HG02973 (cell line): ENCODE measurements around the gene MAPK8IP2.

Experiments used
- ATAC-seq: cut with Tn5 transposase; IDR thresholded peaks from one replicate; pipeline ENCODE4 v1.9.1; 2021; ENCODE audit warnings: moderate library complexity; ENCODE audit not compliant: unreplicated experiment

The MAPK8IP2 gene

DNA sequence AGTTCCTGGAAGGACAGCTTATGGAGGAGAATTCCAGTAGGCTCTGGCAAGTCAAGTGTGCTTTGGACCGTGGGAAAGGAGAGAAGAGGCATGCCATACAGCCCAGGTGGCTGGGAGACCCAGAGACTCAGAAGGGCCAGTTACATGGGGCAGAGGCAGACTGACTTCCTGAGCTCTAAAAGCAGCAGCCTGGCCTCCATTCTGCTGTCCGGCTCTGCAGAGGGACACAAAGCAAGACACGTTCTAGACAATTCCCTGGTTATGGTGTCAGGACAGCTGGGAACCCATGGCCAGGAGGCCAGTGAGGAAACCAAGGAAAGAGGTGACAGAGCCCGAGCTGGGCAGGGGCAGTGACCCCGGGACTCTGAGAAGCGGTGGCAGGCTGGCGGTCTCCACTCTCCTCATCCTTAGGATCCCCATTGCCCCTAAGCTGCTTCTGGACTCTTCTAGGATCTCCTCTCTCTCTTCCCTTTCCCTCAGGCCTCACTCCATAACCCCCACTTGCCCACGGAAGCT, 25.1 kb upstream of the MAPK8IP2 start:
- ATAC-seq = no peak

DNA sequence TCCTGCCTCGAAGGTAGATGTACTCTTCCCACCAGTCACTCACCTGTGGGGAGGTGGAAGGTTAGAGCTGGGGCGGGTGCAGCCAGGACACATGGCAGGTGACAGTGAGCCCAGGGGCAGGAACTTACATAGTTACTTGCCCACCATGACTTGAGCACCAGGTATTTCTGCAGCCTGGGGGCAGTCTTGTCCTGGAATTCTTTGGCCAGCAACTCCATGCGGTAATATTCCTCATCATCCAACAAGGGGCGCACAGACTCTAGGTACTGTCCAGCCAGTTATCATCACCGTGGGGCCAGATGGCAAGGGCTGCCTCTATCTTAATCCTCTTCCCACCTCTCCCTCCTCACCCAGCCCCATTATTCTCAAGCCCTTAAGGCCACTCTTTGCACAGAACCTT, 24.5 kb upstream of the MAPK8IP2 start:
- ATAC-seq = no peak

DNA sequence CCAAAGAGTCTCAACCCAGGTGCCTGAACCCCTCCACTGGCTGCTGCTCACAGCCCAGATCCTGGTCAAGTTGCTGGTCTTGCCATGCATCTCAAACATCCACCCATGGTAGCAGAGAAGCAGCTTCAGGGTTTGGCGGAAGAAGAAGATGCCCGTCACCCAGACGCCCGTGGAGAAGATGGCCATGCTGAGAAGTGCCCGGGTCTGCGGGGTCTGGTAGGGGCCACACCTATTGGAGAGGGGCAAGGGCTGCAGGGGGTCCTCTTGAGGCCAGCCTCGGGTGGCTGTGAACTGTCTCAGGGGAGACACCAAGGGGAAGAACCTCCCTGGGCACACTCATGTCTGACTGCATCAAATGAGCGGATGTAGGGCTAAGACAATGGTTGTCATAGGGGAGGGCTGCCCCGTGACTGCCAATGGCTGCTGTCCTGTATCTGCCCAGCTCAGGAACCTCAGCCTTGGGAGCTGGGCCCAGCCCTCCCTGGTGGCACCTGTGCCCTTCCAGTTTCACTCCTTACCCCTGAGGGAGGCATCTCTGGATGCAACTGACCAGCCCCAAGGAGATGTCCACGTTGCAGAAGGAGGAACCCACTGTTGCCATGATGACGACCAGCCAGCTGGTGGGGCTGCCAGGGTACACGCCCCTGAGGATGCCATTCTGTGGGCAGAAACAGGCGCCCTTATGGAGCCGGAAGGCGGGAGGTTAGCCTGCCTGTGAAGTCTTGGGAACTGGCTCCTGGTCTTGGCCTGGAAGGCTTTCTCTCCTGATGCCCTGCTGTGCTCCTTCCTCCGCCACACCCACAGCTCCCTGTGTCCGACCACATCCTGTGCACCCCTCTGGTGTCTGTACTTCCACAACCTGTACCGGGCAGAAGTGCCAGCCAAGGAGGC, 23.5 kb upstream of the MAPK8IP2 start:
- ATAC-seq = no peak

DNA sequence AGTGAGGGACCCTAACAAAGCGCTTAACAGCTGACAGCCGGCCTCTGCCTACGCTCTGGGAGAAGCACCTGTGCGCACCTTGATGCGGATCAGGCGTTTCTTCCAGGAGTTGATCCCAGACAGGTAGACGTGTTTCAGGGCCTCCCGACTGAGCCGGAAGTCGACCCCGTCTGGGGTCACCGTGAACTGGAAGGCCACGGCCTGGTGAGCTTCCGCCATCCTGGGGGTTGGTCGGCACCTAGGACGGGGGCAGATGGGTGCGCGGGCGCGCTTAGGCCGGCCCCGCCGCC, 23.0 kb upstream of the MAPK8IP2 start:
- no peak for ATAC-seq

DNA sequence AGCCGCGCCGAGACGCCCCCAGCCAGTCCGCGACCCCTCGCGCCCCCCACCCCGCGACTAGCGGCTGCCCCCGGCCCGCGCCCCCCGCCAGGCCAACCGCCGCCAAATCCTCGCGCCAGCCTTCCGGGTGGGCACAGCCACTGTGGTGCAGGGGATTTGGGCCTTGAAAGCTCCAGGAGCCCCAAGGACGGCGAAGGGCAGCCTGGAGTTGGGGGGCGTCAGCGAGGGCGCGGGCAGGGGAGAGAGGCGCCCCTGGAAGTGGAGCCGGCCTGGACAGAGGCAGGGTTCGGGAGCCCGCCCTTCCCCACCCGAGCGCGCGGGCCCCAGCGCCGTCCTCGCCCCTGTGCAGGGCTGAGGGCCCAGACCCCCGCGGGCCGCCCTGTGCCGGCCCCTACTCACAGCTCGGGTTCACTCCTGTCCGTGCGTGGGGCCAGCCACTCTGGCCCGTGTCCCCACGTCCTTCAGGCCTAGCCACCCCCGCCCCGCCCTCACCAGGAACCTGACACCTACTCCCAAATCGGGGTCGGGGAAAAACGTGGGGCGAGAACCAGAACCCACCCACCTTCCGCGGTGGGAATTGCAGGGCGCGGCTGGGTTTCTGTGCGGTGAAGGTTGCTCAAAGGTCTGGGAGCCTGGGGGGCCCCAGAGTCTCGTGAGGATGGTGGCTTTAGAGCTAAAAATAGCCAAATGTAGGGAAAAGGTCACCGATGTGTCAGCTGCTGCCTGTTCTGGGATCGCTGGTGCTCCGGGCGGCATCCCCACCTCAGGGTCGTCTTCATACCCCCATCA, 22.4 kb upstream of the MAPK8IP2 start, which contains the start of gene CPT1B:
Gene CPT1B, minus strand, starts transcription at position 441 of the 789 bp plus-strand sequence. CDS start 512 bp downstream, outside the sequence.
- no peak for ATAC-seq

DNA sequence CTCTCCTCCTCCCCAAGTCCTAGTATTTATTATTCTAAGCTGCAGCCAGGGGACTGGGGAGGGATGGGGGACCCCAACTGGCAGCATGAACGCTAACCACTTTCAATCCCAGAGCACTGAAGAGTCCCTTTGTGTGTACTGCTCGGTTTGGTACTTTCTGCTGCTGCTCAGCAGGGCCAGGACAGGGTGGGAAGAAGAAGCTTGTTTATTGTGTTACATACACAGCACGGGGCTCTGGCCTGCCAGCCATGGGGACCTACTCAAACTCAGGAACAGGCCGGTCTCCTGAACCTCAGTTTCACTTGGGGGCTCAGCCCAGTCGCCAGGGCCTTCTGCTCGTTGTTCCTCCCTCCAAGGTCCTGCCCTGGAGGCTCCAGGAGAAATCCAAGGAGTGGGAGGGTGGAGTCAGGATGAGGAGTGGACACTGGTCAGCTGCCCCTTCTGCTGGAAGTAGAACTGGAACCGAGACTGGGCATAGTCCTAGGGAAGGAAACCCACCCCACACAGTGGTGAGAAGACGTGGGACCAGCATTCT, 21.8 kb upstream of the MAPK8IP2 start:
- ATAC-seq = no peak

DNA sequence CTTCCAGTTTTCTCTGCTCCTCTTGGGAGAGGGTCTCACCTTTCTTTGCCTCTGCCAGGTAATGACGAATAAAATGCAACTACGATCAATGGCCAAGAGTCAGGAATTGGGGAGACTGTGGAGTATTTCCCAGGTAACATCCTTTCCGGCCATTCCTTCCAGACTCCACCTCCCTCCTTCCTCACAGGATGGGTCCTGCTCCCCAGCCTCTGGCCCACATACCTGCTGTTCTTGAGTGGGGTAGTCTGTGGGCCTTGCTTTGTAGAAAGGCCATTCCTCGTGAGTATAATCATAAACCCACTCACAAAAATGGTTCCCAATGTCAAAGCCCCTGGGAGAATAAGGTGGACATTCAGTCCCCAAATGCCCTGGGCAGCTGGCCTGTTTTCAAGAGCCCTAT, 20.8 kb upstream of the MAPK8IP2 start:
- ATAC-seq = no peak

DNA sequence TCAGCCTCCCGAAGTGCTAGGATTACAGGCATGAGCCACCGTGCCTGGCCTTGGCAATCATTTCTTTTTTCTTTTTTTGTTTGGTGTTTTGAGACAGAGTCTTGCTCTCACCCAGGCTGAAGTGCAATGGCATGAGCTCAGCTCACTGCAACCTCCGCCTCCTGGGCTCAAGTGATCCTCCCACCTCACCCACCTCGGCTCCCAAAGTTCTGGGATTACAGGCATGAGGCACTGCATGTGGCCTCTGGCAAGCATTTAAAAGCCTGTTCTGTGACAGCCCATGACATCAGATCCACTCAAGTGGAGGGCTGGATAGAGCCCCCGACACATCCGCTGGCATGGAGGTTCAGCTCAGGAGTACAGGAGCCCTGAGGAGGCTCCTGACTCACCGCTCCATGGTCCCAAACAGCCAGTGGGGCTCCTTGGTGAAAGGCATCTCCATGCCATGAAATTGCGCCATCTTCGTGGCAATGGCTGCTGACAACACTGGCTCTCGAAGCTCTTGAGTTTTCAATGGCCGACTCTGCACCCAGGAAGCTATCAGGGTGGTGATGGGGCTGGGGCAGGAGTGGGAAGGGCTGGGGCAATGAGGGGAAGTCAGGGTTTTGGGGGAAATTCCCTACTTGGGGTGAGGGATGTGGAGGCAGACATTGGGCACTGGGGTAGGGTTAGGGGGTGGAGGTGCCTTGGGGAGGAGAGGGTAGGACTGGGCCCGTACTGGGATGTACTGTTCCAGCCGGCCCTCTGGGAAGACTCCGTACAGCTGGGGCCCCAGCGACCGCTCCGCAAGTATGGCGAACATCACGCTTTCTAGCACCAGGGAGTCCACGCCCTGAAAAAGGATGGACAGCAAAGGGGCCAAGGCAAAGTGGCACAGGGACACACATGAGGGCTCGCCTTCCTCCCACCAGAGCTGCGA, 19.3 kb upstream of the MAPK8IP2 start:
- ATAC-seq = no peak

DNA sequence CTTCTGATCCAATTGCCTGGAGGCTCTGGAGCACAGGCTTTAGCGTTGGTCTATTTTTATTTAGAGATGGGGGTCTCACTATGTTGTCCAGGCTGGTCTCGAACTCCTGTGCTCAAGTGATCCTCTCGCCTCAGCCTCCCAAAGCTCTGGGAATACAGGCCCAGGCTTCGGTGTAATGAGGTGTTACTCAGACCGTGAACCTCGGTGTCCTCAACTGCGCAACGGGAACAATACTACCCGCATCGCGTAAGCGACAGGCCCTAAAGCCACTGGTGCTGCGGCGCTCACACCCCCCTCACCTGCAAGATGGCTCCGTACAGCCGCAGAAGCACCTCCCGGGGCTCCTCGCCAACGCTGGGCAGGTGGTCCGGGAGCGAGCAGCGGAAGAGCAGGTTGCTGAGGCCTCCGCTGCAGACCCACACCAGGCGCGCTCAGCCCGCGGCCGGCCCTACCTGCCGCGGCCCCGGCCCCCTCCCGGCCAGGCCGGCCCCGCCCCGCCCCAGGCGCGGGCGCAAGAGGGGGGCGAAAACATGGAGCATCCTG, 18.6 kb upstream of the MAPK8IP2 start:
- no peak for ATAC-seq

DNA sequence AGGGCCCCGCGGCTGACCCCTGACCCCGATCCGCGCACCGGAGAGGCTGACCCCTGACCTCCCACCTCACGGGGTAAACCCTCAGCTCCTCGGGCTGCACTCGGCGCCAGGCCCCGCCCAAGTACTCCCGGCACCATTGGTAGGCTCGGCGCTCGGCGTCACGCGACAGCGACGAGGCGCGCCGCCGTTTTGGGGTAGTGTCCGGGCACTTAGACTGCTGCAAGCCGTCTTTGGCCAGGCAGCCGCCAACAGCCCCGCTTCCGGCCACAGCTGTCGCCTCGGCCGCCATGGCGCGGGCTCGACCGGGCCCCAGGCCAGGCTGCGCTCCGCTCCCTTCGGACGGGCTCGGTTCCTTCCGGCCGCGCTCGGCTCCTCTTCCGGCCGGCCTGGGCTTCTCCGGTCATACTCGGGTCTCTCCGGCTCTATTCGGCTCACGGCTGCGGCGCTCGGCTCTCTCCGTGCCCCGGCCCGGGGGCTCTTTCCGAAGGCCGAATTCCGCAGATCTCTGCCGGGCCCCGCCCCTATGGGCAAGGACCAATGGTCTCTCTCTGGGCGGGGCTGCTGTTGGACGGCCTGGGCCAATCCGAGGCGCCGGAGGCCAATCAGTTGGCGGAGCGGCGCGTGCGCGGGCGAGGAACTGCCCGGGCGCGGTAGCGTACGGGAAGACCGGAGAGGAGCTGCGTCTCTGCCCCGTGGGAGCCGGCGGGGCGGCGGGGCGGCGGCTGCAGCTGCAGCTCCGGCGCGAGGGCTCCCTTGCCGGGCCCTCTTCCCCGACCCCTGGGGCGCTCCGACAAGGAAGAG, 17.9 kb upstream of the MAPK8IP2 start, which contains the start of gene CHKB:
Gene CHKB, minus strand, starts transcription at position 357 of the 801 bp plus-strand sequence. Its CDS starts 68 bp downstream, at position 289.
- ATAC-seq = peak; percentile 81

DNA sequence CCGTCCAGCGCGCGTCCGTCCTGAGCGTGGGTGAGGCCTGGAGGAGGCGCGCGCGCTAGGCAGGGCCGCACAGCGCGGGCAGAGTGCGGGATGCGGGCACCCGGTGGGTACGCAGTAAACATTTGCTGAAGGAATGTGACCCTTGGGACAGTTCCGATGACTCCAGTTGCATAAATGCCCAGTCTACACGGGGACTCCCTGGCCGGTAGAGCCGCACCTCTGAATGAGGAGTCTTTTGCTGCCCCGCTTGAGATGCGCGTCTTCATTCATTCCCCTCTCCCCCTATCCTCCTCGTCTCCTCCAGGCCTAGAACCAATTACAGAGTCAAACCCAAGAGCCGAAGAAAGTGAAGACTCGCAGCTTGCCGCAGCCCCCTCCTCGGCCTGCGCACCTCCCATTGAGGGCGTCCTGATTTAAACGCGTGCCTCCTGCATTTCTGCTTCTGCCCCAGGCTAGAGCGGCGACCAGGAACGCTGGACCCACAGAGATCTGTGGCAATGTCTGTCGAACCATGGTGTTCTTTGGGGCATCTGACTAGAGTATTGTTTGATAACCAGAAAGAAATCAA, 17.2 kb upstream of the MAPK8IP2 start:
- peak; percentile 24 for ATAC-seq

DNA sequence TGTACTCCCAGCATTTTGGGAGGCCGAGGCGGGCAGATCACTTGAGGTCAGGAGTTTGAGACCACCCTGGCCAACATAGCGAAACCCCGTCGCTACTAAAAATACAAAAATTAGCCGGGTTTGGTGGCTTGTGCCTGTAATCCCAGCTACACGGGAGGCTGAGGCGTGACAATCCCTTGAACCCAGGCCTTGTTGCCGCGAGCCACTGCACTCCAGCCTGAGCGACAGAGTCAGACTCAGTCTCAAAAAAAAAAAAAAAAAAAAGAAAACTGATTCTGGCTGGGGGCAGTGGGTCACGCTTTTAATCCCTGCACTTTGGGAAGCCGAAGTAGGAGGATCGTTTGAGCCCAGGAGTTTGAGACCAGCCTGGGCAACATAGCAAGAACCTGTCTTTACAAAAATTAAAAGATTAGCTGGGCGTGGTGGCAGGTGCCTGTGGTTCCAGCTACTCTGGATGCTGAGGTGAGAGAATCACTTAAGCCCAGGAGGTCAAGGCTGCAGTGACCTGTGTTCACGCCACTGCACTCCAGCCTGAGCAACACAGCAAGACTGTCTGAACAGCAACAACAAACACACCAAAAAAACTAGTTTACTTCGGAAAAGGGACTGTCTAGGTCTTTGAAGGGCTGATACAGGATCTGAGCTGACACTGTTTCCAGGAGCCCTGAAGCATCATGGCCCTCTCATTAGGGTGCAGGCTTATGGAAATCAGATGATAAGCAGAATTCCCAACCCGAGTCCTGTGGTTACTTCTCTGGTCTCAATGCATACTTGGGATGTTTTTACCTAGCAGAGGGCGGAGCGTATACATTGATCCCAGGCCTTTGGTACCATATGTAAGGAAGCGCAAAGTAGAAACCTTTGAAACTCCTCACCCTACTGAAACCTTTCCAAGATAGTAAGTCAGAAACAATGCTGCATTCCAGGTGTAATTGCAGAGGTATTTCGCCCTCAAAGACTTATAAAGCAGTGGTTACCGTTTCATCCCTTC, 16.2 kb upstream of the MAPK8IP2 start:
- ATAC-seq = no peak

DNA sequence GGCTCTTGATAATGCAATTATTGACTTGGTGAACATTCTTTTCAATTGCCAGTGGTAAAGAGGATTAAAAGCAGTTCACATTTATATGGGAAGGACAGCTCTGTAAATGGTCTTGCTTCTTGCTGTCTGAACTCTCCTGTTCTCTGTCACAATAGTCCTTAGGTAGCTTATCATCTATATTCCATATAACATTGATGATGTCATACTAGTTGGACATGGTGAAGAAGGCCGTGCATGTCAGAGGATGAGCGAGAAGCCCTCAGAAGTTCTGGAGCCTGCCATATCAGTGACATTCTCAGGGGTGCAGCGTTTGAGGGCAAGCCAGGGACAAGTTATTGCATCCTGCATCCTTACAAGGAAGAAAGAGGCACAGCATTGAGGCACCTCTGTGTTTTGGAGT, 15.4 kb upstream of the MAPK8IP2 start:
- no peak for ATAC-seq

DNA sequence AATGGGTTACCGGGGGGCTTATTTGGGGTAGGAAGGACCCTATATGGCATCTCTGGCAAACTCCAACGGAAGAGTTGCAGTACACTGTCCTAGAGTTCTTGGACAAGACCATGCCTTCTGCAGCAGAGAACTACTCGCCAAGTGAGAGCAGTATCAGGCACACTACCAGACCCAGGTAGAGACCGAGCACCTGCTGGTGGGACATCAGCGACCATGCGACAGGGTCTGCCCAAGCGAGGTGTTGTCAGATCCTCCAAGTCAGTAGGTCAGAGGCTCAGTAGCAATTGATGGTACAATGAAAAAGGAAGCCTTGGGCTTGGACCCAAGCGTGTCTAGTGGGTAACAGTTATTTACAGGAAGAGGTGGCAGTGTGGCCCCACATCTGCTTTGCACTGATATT, 14.8 kb upstream of the MAPK8IP2 start:
- no peak for ATAC-seq

DNA sequence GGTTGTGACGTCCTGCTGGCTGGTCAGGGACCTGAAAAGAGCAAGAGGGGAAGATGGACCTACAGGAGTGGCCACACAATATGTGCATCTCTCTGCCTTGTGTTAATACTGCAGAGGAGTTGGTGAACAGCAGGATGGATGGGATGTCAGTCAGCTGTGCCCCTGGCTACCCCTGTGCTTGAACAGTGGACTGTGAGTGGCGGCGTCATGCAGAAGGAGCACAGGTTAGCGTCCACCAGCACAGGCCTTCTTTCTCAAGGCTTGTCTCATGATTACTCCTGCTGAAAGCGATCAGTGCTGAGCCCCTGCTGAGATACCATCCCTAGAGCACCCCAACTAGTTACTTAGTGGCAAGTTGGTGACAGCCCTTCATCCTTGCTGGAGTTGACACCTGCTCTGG, 14.2 kb upstream of the MAPK8IP2 start:
- no peak for ATAC-seq

DNA sequence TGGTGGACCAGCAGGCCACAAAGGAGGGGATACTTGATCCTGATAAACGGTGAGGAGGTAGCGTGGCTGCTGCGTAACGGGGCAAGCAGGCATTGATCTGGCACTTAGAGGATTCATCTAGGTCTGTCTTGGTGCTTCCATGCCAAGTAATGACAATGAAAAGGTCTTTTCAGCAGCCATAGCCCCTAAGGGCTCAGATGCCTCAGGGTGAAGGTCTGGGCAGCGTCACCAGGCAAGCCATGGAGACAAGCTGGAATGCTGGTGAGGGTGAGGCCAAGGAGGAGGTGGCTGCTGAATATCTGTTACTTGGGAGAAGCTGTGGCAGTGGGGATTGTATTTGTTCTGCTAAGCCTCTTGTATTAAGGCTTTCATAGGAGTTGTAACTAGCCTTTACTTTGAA, 13.2 kb upstream of the MAPK8IP2 start:
- ATAC-seq = no peak

DNA sequence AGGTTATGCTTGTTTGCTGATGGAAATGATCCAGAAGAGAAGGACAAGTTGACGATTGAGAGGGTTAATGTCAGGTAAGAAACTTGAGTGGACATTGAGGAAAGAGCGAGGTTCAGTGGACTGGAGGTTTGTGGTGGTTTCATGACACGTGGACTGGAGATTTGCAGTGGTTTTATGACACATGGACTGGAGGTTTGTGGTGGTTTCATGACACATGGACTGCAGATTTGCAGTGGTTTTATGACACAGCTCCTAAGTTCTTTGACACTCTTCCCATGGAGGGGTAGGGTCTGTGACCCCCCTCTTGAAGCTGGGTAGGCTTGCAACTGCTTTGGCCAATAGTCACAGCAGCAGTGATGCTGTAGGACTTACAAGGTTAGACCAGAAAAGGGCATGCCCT, 5.4 kb upstream of the MAPK8IP2 start:
- no peak for ATAC-seq

DNA sequence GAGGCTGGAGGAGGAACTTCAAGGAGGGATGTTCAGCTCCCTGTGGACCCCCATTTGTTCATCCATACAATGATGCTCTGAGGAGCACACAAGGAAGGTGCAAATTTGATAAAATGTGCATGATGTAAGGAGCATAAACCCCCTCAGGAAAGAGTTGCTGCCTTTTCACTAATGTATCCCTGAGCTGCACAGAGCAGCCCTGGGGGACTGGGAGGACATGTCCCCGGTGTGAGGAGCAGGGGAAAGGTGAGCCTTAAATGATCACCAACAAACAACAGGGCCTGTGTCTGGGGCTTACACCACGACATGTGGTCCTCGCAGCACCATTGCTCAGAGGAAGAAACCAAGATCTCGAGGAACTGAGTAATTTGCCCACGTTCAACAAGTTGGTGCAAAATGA, 3.5 kb upstream of the MAPK8IP2 start:
- no peak for ATAC-seq
